Measurements from ENCODE around the gene SUN3. TPM values are rescaled to one million over a fixed set of nuclear protein-coding genes. Genes with fewer than 3 reads are reported as not detected.

Gene SUN3
- under 1 TPM in 1 of 4 donors, not detected in 3; 0.54 TPM for total RNA-seq
- under 1 TPM in 1 of 3 donors, not detected in 2; 0.01 TPM for polyA plus RNA-seq
- long read RNA-seq, donor 1: 0 reads
- long read RNA-seq, donor 2: 0 reads

DNA sequence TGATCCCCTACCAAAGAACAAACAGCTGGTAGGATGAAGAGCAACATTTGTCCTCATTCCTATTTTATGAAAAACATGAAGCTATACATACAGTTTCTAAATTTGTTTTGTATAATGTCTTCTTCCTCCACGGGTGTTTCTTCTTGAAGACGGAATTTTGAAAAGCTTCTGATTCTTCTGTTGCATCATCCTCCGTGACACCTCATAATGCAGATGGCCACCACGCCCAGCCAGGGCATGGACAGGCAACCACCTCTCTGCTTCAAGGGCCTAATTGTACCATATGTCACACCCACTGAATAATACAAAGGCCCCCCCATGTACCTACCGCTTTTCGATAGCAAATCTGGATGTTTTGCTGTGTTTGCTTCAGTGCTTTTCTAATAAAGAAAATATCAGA, at the start of gene SUN3:
Gene SUN3, minus strand, starts transcription at position 170 of the 400 bp plus-strand sequence. Its CDS starts 169 bp downstream, at position 1.
- no peak within 1 kb of the TSS for H3K27ac ChIP-seq
- H3K4me1 ChIP-seq: no peaks in the 10 kb centered on the region
- H3K36me3 ChIP-seq (ENCODE audit: insufficient read depth in 1 of 2, low read depth in 1 of 2): no peaks in the 10 kb centered on the region
- H3K27me3 ChIP-seq (ENCODE audit: insufficient read depth in 3 of 3, low read length in 2 of 3): peaks cover 0 to 5% (median 3%) of the 10 kb centered on the region in 3 donors
- no peak within 1 kb of the TSS for H3K4me3 ChIP-seq
- TF ChIP-seq CTCF (IDR thresholded peaks at IDR 0.05): no peak
- no peak for ATAC-seq
- DNase-seq: no peak
- H3K9me3 ChIP-seq: no peaks in the 10 kb centered on the region
- intact Hi-C loops (cut with DNase I): no loop called here
- 80 to 85% (median 84%) methylated on average over 6 of the region's 6 CpGs for WGBS, 3 donors

GRCh38 chr7:48078470-48078869, 49.6 kb upstream of the SUN3 start:
- Histone ChIP-seq H3K4me3 (no peak overlapping the region), H3K36me3 (ENCODE audit: insufficient read depth in 1 of 2, low read depth in 1 of 2) (no peaks in the 10 kb centered on the region), H3K27me3 (ENCODE audit: insufficient read depth in 3 of 3, low read length in 2 of 3) (peaks cover 0 to 4% (median 0%) of the 10 kb centered on the region in 3 donors), H3K27ac (no peak overlapping the region), H3K4me1 (no peaks in the 10 kb centered on the region), H3K9me3 (no peaks in the 10 kb centered on the region)
- intact Hi-C loops (cut with DNase I): no loop called here
- TF ChIP-seq CTCF (IDR thresholded peaks at IDR 0.05): no peak
- ATAC-seq: no peak
- no peak for DNase-seq
- WGBS, 3 donors: 20 to 32% (median 29%) methylated on average over 2 of the region's 2 CpGs

GRCh38 chr7:48077423-48077822, 48.5 kb upstream of the SUN3 start:
- Histone ChIP-seq H3K9me3 (no peaks in the 10 kb centered on the region), H3K4me1 (no peaks in the 10 kb centered on the region), H3K27ac (no peak overlapping the region), H3K27me3 (ENCODE audit: insufficient read depth in 3 of 3, low read length in 2 of 3) (peaks cover 0 to 4% (median 0%) of the 10 kb centered on the region in 3 donors), H3K4me3 (no peak overlapping the region), H3K36me3 (ENCODE audit: insufficient read depth in 1 of 2, low read depth in 1 of 2) (no peaks in the 10 kb centered on the region)
- WGBS, 3 donors: 52 to 72% (median 70%) methylated on average over 1 of the region's 1 CpG
- DNase-seq (no peak), ATAC-seq (no peak)
- TF ChIP-seq CTCF (IDR thresholded peaks at IDR 0.05): no peak
- intact Hi-C loops (cut with DNase I): no loop called here

GRCh38 chr7:48074204-48074654, 45.3 kb upstream of the SUN3 start:
- Histone ChIP-seq H3K36me3 (ENCODE audit: insufficient read depth in 1 of 2, low read depth in 1 of 2) (no peaks in the 10 kb centered on the region), H3K4me1 (no peaks in the 10 kb centered on the region), H3K27ac (no peak overlapping the region), H3K9me3 (peaks cover 6% of the 10 kb centered on the region), H3K27me3 (ENCODE audit: insufficient read depth in 3 of 3, low read length in 2 of 3) (peaks cover 0 to 4% (median 0%) of the 10 kb centered on the region in 3 donors), H3K4me3 (no peak overlapping the region)
- ATAC-seq: no peak
- no peak for DNase-seq
- intact Hi-C loops (cut with DNase I): no loop called here
- TF ChIP-seq CTCF (IDR thresholded peaks at IDR 0.05): no peak

- intact Hi-C loops (cut with DNase I): no loop called here
- TF ChIP-seq CTCF (IDR thresholded peaks at IDR 0.05): no peak
- no peak for ATAC-seq
These were observed 38.6 kb upstream of the SUN3 start for GRCh38 chr7:48067475-48067874.

More at GRCh38 chr7:48067475-48067874, 38.6 kb upstream of the SUN3 start:
- WGBS, 3 donors: 78 to 98% (median 92%) methylated on average over 2 of the region's 2 CpGs
- DNase-seq: no peak
- H3K27ac ChIP-seq: no peak overlapping the region
- no peaks in the 10 kb centered on the region for H3K27me3 ChIP-seq (ENCODE audit: insufficient read depth in 3 of 3, low read length in 2 of 3)
- H3K9me3 ChIP-seq: peaks cover 10% of the 10 kb centered on the region
- no peaks in the 10 kb centered on the region for H3K36me3 ChIP-seq (ENCODE audit: insufficient read depth in 1 of 2, low read depth in 1 of 2)
- no peaks in the 10 kb centered on the region for H3K4me1 ChIP-seq
- no peak overlapping the region for H3K4me3 ChIP-seq

All from psoas muscle (tissue), 8 donors.